ENCODE data around the gene MS4A14. TPM values are rescaled to one million over a fixed set of nuclear protein-coding genes. Genes with fewer than 3 reads are reported as not detected.

Gene MS4A14
- total and polyA plus RNA-seq, 8 donors, result 0.04 to 1.8 (median 0.25) TPM

DNA sequence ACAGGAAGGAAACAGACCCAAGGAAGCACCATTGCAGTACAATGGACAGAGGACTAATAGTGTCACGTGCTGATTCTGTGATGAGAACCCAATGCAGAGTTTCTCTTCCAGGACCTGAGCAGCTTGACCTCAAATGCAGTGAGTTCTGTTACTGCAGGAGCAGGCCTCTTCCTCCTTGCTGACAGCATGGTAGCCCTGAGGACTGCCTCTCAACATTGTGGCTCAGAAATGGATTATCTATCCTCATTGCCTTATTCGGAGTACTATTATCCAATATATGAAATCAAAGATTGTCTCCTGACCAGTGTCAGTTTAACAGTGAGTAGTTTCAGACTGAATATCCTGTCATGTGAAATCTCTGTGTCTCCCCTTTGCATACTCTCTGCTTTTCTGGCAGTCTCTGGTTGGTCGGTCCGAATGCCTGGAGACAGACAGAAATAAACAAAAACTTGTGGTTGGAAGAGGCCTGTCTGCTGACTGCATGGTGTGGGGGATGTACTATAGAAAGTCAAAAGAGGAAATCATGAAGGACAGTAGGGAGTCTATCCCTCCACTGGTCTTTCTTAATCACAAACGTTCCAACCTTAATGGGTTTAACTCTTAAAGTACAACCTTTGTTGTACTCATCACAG lies 6.9 kb upstream of the MS4A14 start:
- ATAC-seq (peak in 2 of 4 donors; percentile 70 to 72), DNase-seq (no peak), FAIRE-seq (no peak)
- Histone ChIP-seq H3K27me3 (no peaks in the 10 kb centered on the region), H3K4me1 (no peaks in the 10 kb centered on the region), H3K9me3 (no peaks in the 10 kb centered on the region), H3K36me3 (no peaks in the 10 kb centered on the region), H3K27ac (peak overlapping the region in 1 of 4 donors; percentile 42), H3K4me3 (no peak overlapping the region)
- TF ChIP-seq, protein P1, sequence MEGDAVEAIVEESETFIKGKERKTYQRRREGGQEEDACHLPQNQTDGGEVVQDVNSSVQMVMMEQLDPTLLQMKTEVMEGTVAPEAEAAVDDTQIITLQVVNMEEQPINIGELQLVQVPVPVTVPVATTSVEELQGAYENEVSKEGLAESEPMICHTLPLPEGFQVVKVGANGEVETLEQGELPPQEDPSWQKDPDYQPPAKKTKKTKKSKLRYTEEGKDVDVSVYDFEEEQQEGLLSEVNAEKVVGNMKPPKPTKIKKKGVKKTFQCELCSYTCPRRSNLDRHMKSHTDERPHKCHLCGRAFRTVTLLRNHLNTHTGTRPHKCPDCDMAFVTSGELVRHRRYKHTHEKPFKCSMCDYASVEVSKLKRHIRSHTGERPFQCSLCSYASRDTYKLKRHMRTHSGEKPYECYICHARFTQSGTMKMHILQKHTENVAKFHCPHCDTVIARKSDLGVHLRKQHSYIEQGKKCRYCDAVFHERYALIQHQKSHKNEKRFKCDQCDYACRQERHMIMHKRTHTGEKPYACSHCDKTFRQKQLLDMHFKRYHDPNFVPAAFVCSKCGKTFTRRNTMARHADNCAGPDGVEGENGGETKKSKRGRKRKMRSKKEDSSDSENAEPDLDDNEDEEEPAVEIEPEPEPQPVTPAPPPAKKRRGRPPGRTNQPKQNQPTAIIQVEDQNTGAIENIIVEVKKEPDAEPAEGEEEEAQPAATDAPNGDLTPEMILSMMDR (IDR thresholded peaks at IDR 0.05), result no peak
- intact Hi-C loops (cut with DNase I), result no loop called here
- WGBS, 2 donors, result 47 to 57% methylated on average over 5 of the region's 5 CpGs

DNA sequence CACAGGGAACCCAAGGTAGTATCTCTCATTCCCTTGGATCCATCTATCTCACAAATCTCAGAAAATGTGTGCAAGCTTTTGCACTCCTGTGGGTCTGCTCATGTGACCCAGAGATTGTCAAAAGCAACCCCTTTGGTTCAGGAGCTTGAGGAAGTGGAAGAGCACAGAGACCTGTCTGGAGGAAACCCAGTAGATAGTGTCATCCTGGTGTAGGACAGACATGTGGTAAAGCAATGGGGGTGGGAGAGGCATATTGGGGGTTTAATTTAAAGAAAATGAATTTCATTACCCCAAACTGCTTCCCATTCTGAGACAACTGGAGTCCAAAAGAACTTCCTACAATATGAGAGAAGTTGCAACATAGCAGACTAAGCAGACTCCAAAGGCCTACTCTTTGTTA lies 5.8 kb upstream of the MS4A14 start:
- peak in 1 of 4 donors; percentile 27 for ATAC-seq
- intact Hi-C loops (cut with DNase I), result no loop called here
- FAIRE-seq, result no peak
- Histone ChIP-seq H3K36me3 (no peaks in the 10 kb centered on the region), H3K4me1 (no peaks in the 10 kb centered on the region), H3K9me3 (no peaks in the 10 kb centered on the region), H3K27ac (peak overlapping the region in 1 of 4 donors; percentile 42), H3K4me3 (no peak overlapping the region), H3K27me3 (peaks cover 0 to under 1% (median 0%) of the 10 kb centered on the region in 4 donors)
- DNase-seq, result no peak
- TF ChIP-seq, protein P1 (IDR thresholded peaks at IDR 0.05), result no peak

DNA sequence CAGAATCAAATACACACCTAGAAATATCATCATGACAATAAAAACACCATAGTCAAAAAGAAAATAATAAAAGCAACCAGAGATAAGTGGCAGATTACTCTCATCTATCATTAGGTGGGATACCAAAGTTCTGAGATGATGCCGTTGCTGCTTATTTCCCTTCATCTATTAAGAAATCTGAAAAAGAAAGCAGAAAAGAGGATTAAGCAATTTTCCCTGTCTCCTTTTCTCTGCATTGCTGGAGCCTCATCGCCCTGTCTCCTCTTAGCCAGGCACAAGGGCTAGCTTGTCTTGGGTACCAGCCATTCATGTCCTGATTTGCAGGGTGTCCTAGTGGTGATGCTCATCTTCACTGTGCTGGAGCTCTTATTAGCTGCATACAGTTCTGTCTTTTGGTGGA lies 3.9 kb upstream of the MS4A14 start:
- TF ChIP-seq, protein P1 (IDR thresholded peaks at IDR 0.05), result no peak
- FAIRE-seq, result no peak

DNA sequence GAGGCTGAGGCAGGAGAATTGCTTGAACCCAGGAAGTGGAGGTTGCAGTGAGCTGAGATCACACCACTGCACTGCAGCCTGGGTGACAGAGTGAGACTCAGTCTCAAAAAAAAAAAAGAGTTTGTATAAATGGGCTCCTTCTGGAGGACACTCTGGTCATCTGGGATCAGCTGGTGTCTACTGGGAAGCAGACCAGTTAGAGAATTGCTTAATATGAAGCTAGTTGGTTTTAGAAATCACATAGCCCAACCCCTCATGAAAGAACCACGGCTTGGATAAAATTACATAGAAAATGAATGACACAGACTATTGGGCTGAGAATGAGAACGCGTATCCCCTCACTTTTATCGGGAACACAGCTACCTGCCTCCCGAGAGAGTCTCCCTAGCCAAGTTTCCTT lies 3.2 kb upstream of the MS4A14 start:
- intact Hi-C loops (cut with DNase I), result no loop called here
- no peaks in the 10 kb centered on the region for H3K4me1 ChIP-seq
- FAIRE-seq (no peak), DNase-seq (no peak), ATAC-seq (peak in 1 of 4 donors; percentile 8)
- H3K36me3 ChIP-seq, result no peaks in the 10 kb centered on the region
- no peak overlapping the region for H3K4me3 ChIP-seq
- H3K27ac ChIP-seq, result no peak overlapping the region
- TF ChIP-seq, protein P1 (IDR thresholded peaks at IDR 0.05), result no peak
- H3K9me3 ChIP-seq, result no peaks in the 10 kb centered on the region
- H3K27me3 ChIP-seq, result peaks cover 0 to 4% (median 0%) of the 10 kb centered on the region in 4 donors
- WGBS, 2 donors, result 82 to 87% methylated on average over 5 of the region's 5 CpGs

More for the DNA sequence above, 3.9 kb upstream of the MS4A14 start:
- Histone ChIP-seq H3K4me3 (no peak overlapping the region), H3K27me3 (peaks cover 0 to 4% (median 0%) of the 10 kb centered on the region in 4 donors), H3K27ac (no peak overlapping the region), H3K9me3 (no peaks in the 10 kb centered on the region), H3K4me1 (no peaks in the 10 kb centered on the region), H3K36me3 (no peaks in the 10 kb centered on the region)
- no peak for DNase-seq
- ATAC-seq, result no peak
- intact Hi-C loops (cut with DNase I), result no loop called here
- WGBS, 2 donors, result 84 to 89% methylated on average over 2 of the region's 2 CpGs

DNA sequence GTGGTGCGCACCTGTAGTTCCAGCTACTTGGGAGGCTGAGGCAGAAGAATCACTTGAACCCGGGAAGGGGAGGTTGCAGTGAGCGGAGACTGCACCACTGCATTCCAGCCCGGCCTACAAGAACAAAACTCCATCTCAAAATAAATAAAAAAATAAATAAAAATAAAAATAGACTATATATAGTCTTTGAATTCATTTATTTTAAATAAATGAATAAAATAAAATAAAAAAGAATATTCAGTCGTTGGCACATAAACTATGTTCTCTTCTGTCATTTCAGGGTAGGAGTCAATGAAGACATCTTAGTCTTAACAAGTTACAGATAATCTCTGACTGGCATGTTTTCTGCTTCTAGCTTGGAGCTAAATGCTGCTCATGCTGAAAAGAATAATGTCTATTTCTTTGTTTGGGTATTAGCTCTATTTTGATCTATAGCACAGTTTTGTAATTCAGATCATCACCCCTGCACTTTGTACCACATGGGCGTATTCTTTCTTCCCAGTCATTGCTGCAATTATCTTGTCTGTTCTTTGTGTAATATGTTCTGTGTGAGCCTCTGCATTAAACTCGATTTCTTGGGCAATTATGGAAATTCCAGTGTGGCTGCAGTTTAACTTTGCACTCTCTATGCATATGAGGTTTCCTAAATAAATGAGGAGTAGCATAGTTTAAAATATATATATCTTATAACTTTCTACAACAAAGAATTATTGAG lies 1.4 kb upstream of the MS4A14 start:
- H3K4me3 ChIP-seq, result no peak overlapping the region
- TF ChIP-seq, protein P1 (IDR thresholded peaks at IDR 0.05), result no peak
- intact Hi-C loops (cut with DNase I), result no loop called here
- H3K36me3 ChIP-seq, result no peaks in the 10 kb centered on the region
- peaks cover 0 to 4% (median 0%) of the 10 kb centered on the region in 4 donors for H3K27me3 ChIP-seq
- no peak overlapping the region for H3K27ac ChIP-seq
- no peak for DNase-seq
- FAIRE-seq, result no peak
- 71 to 73% methylated on average over 7 of the region's 7 CpGs for whole genome bisulfite sequencing, 2 donors
- no peaks in the 10 kb centered on the region for H3K4me1 ChIP-seq
- H3K9me3 ChIP-seq, result no peaks in the 10 kb centered on the region
- no peak for ATAC-seq
